D721Med (cell line): ENCODE measurements around the gene ERC2.

Experiments
- DNase-seq: peaks from one replicate; pipeline ENCODE4 v3.0.0; 2011; ENCODE audit warnings: low spot score; ENCODE audit not compliant: insufficient read length
- FAIRE-seq: peaks from 2 replicates; lab custom pipeline; 2011; peaks lifted over from hg19 to GRCh38; lab: Jason Lieb, UNC
- TF ChIP-seq, protein P1 (sequence below): IDR thresholded peaks from 2 replicates; pipeline ENCODE4 v1.5.1; 2012; ENCODE audit warnings: mild to moderate bottlenecking, control low read depth; ENCODE audit not compliant: insufficient read depth; ENCODE audit errors: missing control alignments

ERC2 gene

DNA sequence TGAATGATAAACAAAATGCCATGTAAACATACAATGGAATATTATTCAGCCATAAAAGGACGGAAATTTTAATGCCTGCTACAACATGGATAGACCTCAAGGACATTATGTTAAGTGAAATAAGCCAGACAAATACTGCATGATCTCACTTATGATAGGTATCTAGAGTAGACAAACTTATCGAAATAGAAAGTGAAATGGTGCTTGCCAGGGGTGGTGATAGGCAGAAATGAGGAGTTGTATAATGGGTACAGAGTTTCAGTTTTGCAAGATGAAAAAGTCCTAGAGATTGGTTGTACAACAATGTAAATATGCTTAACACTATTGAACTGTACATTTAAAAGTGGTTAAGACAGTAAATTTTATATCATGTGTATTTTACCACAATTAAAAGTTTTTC is 287.8 kb downstream of the ERC2 start:
- DNase-seq = no peak
- FAIRE-seq = no peak
- TF ChIP-seq, protein P1, sequence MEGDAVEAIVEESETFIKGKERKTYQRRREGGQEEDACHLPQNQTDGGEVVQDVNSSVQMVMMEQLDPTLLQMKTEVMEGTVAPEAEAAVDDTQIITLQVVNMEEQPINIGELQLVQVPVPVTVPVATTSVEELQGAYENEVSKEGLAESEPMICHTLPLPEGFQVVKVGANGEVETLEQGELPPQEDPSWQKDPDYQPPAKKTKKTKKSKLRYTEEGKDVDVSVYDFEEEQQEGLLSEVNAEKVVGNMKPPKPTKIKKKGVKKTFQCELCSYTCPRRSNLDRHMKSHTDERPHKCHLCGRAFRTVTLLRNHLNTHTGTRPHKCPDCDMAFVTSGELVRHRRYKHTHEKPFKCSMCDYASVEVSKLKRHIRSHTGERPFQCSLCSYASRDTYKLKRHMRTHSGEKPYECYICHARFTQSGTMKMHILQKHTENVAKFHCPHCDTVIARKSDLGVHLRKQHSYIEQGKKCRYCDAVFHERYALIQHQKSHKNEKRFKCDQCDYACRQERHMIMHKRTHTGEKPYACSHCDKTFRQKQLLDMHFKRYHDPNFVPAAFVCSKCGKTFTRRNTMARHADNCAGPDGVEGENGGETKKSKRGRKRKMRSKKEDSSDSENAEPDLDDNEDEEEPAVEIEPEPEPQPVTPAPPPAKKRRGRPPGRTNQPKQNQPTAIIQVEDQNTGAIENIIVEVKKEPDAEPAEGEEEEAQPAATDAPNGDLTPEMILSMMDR = no peak

DNA sequence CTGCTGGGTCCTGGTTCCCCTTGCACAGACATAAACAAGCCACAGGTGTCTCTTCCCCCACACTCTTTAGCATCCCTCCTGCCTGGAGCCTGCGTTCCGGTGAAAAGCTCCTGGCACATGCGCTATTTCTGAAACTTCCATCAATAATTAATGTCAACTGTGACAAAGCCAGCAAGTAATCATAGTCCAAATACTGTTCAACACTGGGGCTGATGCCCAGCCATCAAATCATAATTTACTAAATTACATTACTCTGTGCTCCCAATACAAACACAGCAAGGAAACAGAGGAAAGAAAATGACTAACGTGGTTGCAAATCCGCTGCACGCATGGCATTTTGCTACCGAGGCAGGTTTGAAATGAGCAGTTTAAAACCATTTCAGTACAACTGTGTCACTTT is 294.7 kb downstream of the ERC2 start:
- FAIRE-seq = no peak

DNA sequence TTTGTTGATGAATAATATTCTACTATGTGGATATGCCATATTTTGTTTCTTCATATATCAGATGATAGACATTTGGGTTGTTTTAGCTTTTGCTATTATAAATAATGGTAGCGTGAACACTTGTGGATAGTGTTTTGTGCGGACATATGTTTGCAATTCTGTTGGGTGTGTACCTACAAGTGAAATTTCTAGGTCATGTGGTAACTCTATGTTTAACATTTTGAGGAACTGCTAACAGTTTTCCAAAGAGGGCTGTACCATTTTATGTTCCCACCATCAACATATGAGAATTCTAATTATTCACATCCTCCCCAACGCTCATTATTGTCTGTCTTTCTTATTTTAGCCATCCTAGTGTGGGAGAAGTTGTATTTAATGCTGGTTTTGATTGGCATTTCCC is 303.8 kb downstream of the ERC2 start:
- DNase-seq (no peak), FAIRE-seq (no peak)
- TF ChIP-seq, protein P1 = no peak

More for the DNA sequence above, 294.7 kb downstream of the ERC2 start:
- TF ChIP-seq, protein P1 = no peak
- DNase-seq = no peak

DNA sequence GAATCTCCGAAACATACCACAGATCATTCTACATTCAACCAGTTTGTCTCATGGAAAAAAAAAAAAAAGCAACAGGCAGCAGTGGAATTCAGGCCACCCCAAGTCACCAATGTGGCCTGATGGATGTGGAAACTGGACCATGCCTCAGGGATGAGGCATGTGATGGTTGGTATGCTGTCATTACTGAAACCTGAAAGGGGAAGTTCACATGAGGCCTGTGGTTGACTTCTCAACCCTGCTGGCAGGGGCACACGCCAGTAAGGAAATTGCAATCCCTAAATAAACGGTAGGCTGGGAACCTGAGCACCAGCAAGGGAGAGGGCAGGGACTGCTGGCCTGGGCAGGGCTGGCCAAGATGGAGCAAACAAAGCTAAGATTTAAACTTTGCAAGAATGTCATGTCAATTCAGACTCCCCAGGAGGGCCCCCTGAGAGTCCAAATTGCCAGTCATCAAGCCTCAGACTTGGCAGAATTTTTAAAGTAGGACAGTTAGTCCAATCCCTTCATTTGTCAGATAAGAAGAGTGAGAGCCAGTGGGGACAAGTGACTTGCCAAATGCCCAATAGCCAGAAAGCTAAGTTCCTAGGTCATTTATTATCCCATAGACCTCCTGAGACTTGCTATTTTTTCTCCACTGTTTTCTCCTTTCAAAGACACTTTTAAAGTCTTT is 310.4 kb downstream of the ERC2 start:
- FAIRE-seq (no peak), DNase-seq (no peak)
- TF ChIP-seq, protein P1 = no peak

DNA sequence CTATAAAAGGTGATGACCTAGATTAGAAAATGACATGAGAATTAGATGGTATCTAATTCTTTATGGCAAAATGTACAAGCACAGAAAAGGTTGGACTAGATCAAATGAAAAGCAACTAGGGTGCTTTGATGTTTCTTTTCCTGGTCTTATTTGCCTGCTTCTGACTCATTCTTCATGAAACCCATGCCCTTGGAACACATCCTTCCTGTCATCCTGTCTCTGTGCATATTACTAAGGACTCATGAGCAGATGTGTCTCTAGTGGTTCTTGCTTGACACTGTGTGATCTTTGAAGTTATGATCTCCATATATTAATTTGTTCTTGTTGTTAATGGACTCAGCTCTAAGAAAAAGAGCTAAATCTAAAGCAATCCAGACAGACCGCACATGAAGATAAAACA is 314.0 kb downstream of the ERC2 start:
- no peak for FAIRE-seq
- TF ChIP-seq, protein P1 = no peak
- no peak for DNase-seq

DNA sequence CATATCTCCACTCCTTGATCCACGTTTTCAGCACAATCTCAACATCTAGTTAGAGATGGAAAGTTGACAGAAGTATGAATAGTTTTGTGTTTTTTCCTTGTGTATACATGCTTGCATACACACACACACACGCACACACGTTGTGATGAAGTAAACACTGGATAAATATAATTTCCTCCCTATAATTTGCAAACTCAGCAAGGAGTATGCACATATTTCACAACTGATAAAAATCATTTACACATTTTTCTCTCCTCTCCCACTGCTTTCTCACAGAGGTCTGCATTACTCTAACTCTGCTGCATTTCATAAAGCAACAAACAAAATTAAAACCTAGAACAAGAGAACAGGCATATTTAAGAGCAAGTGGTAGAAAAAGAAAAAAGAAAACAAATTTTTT is 320.9 kb downstream of the ERC2 start:
- TF ChIP-seq, protein P1 = no peak
- FAIRE-seq (no peak), DNase-seq (no peak)

DNA sequence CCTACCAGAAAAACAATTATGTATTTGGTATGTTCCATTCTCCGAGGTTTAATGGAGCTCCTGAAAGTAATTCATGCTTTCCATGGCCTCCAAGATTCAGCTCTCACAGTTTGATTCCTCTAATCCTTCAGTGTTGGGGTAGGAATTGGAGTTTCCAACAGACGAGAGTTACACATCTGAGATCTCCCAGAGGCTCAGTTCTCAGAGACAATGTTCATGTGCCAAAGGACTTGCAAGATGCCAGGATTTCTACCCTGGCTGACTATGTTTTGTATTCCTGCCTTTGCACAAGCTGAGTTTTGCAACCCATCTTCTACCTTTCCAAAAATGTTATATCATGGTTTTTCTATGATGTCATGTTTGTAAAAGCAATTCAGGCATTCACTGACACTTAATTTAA is 322.9 kb downstream of the ERC2 start:
- FAIRE-seq (no peak), DNase-seq (no peak)
- TF ChIP-seq, protein P1 = no peak
